ELR (cell line): Measurements from ENCODE around the gene UBN1.
"Not testable (repeated sequence)": the region's sequence is repeated elsewhere in the genome, so short reads cannot be mapped to it uniquely, and the experiment has no call there.

Experiments
- DNase-seq: peaks from one replicate; pipeline ENCODE4 v3.0.0-alpha.2; 2015; ENCODE audit warnings: low read depth

UBN1 gene

DNA sequence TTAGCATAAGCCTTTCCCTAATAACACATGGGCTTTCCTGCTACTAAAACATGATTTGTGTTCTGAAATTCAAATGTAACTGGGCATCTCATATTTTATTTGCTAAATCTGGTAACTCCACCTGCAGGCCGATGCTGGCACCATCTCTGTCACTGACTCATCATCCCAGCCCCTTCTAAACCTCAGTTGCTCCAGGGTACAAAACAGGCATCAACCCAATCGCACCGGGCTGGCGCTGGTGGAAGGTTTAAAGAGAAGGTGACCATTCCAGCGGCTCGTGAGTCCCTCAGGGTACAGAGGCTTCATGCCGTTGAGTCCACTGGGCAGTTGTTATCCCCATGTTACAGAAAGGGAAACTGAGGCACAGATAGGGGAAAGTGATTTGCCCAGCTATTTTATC, 62.5 kb downstream of the UBN1 start:
- DNase-seq: peak; percentile 16

DNA sequence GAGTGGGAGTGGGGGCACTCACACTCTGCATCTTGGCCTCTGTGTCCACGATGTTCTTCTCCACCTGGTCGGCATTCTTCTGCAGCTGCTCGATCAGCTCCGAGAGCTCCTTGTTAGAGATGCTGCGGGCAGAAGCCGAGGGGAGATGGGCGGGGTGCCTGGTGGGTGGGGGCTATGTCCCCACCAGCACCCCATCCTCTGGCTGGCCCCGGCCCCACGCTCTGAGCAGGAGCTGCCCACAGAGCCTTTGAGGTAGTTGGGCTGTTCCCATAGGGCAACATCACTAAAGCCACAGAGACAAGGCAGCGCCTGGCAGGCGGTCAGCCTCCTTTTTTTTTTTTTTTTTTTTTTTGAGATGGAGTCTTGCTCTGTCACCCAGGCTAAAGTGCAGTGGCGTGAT, 63.5 kb downstream of the UBN1 start:
- no peak for DNase-seq

- no peak for DNase-seq
Measured at GRCh38 chr16:4911970-4912386, 64.7 kb downstream of the UBN1 start.

DNA sequence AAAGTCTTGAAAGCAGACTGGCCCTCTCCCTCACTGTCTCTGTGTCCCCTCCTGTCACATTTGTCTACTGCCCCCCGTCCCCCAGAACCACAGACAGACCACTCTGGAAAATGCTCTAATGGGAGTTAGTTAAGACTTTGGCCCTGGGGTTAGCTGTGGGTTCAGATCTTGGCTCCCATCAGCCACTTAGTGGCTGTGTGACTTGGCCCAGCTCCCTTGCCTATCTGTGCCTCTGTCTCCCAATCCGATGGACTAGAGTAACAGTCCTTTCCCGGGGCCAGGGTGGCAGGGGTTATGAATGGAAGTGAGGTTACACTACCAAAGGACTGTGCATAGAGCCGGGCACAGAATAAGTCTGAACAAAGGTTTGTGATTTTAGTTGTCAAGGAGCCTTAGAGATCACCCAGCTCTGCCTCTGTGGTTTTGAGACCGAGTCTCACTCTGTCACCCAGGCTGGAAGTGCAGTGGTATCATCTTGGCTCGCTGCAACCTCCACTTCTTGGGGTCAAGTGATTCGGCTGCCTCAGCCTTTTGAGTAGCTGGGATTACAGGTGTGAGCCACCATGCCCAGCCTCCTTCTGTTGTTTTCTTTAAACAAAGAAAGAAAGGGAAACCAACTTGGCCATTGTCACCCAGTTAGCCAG, 66.0 kb downstream of the UBN1 start:
- DNase-seq: no peak

- no peak for DNase-seq
Measured at GRCh38 chr16:4913774-4914525, 66.7 kb downstream of the UBN1 start.

GRCh38 chr16:4914528-4915225, 67.4 kb downstream of the UBN1 start:
- no peak for DNase-seq

GRCh38 chr16:4915226-4915761, 68.0 kb downstream of the UBN1 start:
- peak; percentile 78 for DNase-seq

- DNase-seq: peak; percentile 54
Measured at GRCh38 chr16:4917117-4917516, 69.8 kb downstream of the UBN1 start.

GRCh38 chr16:4918781-4919251, 71.5 kb downstream of the UBN1 start:
- no peak for DNase-seq

- DNase-seq: no peak
Measured at GRCh38 chr16:4920826-4921225, 73.5 kb downstream of the UBN1 start.

DNA sequence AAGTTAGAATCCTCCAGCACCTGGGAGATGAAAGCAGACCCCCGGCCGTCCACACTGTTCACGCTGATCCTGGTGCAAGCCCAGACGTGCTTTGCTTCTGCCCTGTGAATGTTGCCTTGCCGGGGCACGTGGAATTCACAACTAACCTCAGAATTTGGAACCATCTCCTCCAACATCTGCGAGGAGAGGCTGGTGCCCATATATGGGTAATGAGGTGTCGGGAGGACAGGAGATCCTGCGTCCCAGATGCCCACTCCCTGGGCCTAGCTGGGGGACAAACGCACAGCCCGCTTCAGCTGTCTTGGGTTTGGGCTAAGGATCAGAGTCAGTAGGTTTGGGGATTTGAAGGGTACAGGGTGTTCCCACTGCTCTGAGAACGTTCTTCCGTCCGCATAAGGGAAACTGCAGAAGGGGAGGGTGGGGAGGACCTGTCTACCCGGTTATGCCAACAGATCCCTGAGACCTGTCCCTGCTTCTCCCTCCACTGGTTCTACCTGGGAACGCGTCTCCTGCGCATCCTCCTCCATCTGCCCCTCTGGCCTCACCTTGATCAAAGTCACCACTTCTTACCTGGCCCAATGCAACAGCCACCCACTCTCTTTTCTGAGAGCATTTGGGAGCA, 75.6 kb downstream of the UBN1 start:
- no peak for DNase-seq

DNA sequence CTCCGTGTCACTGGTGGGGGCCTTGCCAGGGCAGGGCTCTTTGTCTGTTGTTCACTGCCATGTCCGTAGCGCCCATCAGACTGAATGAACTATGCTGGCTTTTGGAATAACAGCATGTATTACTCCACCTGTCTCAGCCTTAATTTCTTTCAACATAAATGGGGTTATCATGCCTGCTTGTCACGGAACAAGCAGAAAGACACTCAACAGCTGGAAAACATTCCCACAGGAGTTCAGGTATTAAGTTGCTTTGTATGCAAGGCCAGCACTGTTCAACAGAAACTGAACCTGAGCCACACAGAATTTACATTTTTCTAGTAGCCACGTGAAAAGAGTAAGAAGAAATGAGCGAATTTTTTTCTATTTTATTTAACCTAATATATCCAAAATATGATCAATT, 76.6 kb downstream of the UBN1 start:
- no peak for DNase-seq

GRCh38 chr16:4924593-4925292, 77.5 kb downstream of the UBN1 start:
- DNase-seq: no peak

GRCh38 chr16:4925293-4925607, 78.0 kb downstream of the UBN1 start:
- DNase-seq: no peak

- DNase-seq: no peak
Measured at GRCh38 chr16:4925791-4926190, 78.5 kb downstream of the UBN1 start.

DNA sequence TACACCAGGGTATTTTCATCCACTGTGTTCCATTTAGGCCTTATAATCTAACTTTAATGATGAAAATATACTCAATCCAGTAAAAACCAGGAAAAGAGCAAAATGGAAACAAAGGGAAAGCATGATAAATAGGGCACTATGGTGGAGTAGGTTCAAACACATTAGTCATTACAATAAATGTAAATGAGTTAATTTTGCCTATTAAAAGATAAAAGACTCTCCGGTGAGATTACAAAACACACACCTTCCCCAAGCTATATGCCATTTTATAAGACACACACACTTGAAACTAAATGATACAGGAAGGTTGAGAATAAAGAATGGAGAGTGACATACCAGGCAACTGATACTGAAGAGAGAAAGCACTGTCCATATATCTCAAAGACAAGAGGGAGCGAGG, 79.6 kb downstream of the UBN1 start:
- DNase-seq: no peak

- DNase-seq: no peak
Measured at GRCh38 chr16:4927661-4928060, 80.4 kb downstream of the UBN1 start.

DNA sequence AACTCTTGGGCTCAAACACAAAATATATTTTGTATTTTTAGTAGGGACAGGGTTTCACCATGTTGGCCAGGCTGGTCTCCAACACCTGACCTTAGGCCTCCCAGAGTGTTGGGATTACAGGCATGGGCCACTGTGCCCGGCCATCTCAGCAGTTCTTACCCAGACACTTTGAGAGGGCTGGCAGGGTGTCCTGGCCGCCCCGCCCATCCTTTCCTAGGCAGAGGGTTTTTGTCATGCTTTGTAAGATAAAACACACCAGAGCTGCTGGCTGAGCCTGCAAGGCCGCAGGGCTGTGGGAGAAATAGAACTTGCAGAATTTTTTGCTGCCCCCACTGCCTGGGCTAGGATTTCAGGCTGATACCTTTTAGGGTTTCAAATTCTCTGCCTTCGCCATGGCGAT, 80.9 kb downstream of the UBN1 start:
- no peak for DNase-seq

GRCh38 chr16:4929619-4930018, 82.3 kb downstream of the UBN1 start:
- not testable (repeated sequence) for DNase-seq

GRCh38 chr16:4931381-4931780, 84.1 kb downstream of the UBN1 start:
- DNase-seq: no peak
